GM21529 (cell line): Measurements from ENCODE around the gene BARD1.
"Not testable (repeated sequence)": the region's sequence is repeated elsewhere in the genome, so short reads cannot be mapped to it uniquely, and the experiment has no call there.

Source experiments
- ATAC-seq: cut with Tn5 transposase; IDR thresholded peaks from one replicate; pipeline ENCODE4 v1.9.1; 2021; ENCODE audit not compliant: unreplicated experiment

Gene BARD1

DNA sequence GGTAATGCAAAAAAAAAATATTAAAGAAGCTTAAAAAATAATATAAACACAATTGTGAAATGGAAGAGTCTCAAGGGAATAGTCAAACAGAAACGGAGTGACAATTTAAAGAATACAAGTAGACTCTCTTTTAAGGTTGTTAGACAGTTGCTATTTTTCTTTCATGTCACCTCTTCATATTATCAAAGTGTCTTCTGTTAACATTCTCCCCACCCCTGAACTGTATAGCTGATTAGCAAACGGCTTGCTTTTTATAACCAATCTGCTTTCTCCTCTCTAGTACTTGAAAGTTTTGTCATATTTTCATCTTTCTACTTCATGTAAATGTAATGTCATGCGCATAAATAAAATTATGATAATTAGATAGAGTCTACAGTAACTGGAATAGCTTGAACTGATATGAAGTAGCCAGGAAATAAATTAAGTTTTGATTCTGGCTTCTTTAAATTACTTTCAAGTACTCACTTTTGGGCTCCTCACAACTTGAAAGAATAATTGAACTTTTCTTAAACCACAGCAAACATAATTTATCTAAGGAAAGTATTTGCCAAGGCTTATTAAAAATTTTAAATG is 37.0 kb downstream of the BARD1 start:
- no peak for ATAC-seq

DNA sequence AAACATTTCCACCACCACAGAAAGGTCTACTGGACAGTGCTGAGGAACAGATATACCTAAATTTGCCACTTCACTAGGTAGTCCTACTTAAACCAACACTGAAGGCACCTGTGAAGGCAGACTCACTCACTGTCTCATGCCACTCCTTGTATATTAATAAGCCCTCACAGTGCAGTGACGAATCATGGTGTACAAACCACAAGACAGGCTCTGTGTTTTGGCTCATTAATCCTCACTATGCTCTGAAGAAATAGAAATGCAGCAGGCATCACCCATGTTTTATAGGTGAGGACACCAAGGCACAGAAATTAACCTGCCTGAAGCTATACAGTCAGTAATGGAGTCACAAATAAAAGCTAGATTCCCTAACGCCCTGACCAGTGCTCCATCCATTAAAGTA is 44.3 kb downstream of the BARD1 start:
- ATAC-seq, result no peak

DNA sequence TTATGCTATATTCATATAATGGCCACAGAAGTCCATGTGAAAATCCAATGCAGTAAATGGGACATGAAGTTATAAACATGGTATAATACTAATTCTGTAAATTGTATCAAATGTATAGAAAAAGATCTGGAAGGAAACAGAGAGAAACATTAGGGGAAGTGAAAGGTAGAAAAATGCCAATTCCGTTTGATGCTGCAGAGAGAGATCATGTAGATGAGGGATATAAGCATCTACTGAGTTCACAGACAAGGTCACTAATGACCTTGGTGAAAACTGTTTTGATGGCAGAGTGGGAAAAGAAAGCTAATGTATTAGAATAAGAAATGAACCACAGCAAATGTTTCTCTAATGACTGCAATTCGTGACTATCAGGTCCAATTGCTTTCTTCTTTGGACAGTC is 56.0 kb downstream of the BARD1 start:
- ATAC-seq, result no peak

DNA sequence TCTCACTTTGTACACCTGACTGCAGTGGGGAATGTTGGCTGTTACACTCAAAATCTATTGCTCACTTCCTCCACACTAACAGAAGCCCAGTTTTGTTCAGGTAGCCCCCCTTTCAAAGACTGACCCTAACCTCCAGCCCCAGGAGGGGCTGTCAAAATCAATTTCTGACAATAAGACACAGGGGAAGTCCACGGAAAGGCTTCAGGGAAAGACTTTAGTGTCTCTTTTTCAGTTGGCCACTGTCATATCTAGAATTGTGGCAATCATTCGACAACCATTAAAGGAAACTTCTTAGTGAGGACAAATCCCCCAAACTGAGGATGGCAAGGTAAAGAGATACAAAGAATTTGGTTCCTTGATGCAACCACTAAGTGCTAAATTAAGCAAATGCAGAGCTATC is 59.0 kb downstream of the BARD1 start:
- ATAC-seq, result no peak

DNA sequence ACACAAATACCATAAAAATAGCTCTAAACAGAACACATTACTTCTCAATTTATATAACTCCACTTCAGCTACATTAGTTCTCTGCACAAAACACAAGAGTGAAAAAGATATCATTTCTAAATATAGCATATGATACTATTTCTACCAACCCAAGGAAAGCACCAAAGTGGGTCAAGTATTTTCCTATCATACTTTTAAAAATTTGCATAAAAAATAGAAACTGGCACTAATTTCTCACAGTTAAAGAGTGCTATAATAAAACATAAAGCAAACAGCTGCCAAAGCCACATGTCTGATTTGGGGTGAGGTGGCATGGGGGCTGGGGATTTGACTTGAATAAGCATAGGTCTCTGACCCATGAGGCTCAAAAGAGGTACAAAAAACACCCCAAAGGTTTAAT is 61.5 kb downstream of the BARD1 start:
- no peak for ATAC-seq

DNA sequence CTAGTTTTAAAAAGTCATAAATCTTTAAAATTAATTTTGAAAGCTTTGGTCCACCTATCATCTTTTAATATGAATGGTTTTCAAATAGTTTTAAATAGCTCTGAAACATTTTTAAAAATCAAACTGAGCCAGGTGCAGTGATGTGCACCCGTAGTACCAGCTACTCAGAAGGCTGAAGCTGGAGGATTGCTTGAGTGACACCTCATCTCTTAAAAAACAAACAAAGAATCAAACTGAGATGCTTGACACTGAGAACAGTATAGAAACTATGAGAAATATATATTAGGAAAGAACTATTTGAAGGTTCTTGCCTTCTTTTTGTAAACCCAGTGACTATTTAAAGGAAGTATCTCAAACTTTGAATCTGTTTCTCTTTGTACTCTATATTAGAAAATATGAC is 67.4 kb downstream of the BARD1 start:
- ATAC-seq, result no peak

DNA sequence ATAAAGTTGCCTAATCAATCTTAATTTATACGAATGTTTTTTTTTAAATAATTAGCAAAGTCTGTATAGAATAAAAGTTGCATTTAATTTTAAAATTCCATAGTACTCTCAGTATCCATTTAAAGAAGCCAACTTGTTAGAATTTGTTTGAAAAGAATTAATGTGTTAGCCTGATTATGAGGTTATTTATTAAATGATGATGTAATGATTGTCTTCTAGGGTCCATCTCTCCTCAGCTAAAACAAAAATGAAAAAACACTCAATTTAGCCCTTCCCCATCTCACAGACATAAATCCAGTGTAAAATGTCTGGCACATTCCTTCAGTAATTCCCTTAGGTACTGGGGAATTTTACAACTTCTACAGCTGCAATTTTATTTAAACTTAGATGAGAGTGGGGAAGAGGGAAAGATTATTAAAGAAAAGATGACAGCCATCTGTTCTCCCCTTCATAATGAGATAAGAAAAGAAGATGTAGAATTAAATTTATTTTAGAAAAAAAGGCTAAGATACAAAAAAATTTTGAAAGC is 68.6 kb downstream of the BARD1 start:
- ATAC-seq, result no peak

DNA sequence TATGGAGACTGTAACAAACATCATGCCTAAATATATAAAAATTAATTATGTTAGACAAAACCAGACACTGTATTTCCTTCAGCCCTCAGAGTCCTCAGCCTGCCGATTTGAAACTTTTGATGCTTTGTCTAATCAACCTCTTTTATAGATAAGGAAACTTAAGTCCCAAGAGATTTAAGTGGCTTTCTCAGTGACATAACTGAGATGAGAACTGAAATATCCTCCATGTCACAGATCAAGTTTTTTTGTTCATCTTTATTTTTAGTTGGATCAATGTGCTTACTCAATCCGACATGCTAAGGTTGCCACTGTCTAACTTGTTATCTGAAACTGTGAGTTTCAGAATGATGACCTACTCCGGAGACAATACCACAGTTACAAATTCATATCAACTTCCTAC is 72.3 kb downstream of the BARD1 start:
- ATAC-seq, result peak; percentile 99

DNA sequence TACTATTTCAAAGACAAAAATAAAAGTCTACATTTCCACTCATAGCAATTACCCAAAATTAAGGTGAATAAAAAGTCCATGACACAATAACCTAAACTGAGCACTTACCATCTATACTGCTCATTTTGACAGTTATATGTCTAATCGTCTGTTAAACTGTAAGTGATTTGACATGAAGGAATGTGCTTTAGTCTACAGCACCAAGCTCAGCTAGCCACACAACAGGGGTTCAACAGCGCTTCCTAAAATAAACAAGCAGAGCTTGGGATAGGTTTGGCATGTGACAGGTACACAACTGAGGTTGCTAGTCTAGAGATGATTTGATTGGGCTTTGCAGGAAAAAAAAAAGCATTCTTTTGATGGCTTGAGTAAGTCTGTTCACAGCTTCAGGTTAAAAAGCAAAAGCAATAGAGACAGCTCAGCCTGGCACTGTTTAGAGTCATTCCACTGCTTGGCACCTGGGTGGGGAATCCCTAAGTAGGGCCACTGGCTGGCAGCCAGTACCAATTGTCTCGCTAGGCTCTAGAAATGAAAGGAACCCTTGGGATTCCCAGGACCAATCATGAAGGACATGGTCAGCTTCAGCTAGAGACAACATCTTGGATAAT is 78.6 kb downstream of the BARD1 start:
- ATAC-seq, result peak; percentile 51

DNA sequence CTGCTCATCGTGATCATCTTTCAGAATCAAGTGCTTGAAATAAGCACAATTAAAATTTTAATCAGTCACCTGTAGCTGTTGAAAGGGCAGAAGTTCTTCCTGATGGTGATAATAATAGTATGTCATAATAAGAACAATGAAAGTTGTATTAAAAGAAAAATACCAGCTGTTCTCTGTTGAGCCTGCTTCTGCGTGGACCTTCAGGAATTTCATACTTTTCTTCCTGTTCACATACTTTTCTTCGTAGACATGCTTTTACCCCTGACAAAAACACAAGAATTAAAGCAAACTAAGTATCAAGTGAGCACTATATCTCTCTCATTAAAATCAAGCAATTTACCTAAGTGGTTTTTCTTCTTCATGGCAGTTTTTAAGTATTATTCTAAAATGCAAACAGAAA is 79.2 kb downstream of the BARD1 start:
- ATAC-seq, result no peak

DNA sequence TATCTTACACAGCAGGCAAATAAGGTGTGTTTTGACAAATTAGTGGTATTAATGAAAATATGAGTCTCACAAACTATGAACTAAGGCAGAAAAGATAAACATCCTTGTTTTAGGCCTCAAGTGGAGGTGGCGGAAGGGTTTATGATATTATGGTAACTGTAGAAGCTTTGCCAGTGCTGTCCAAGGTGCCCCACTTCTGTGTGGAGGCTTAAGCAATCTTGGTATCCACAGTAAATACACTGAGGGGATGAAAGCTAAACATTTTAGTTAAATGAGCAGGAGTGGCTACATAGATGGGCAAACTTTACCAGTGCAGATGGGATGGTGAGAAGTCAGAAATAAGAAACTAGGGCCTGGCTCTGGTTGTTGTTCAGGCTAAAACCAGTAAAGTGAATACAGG is 84.7 kb downstream of the BARD1 start:
- ATAC-seq, result no peak

DNA sequence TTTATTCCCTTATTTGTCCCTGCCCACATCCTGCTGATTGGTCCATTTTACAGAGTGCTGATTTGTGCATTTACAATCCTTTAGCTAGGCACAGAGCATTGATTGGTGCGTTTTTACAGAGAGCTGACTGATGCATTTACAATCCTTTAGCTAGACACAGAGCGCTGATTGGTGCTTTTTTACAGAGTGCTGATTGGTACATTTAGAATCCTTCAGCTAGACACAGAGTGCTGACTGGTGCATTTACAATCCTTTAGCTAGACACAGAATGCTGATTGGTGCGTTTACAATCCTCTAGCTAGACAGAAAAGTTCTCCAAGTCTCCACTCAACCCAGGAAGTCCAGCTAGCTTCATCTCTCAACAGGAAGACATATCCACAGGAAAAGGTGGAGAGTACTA is 91.6 kb downstream of the BARD1 start:
- not testable (repeated sequence) for ATAC-seq

DNA sequence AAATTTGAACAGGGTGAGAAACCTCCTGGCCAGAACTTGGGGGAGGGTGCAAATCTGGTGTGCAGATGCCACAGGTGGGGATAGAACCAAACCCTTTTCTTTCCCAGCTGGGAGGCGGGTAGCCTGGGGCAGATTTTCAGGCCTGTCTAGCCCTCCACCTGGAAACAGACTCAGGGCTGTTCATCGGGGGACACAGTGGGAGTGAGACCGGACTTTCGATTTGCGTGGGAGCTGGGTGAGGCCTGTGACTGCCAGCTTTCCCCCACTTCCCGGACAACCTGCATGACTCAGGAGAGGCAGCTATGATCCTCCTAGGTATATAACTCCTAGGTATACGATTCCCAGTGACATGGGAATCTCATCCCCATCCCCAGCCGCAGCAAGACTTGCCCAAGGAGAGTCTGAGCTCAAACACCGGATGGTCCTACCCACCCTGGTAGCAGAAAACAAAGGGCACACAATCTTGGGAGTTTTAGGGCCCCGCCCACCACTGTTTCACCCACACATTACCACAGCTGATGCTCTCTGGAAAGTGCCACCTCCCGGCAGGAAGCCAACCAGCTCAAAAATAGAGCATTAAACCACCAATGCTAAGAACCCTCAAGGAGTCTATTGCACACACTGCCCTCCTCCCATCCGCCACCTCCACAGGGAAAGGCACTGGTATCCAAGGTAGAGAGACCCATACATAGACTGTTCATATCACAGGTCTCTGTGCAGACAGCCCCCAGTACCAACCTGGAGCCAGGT is 92.5 kb downstream of the BARD1 start:
- ATAC-seq, result no peak

DNA sequence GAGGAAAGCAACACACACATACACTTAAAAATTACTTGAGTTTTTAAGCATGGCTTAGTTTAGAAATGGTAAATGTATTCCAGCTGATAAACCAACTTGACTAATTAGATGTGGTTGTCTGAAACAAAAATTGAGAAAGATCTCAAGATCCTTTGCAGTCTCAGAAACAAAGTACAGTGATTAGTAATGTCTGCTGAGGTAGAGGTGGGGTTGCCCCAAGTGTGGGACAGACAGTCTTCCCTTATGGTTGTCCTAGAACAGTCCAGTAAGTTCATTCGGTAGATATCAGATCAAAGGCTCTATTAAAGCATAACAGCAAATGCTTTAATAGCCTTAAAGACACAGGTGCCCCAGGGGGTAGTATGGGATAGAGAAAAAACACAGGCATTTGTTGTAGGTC is 94.5 kb downstream of the BARD1 start:
- ATAC-seq, result no peak

DNA sequence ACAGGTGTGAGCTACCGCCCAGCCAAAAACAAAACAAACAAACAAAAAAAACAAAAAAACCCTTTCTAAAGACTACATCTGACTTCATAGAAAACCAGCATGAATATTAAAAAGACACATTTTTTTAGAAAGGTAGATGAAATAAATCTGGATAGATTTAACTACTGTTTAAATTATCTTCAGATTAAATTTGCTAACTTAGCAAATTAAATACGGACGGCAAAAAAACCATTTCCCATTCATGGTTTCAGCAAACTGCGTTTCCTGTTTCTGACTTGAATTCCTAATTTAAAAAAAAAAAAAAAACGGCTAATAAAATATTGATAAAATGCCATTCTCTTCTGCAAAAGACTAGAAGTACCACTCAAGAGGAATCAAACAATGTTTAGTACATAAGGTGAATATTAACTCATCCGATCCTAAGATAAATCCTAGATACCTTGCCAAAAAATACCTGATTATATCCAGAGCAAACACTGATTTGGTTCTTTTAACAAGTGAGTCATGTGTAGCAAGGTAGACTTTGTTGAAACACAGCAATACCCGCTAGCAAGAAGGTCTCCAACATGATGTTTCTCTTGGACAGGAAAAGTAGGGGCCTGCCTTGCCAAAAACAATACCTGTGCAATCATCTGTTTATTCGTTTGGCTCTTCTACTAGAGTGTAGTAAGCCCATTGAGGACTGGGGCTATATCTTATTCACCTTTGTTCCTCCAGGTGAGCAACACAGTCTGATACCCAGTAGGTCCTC is 96.2 kb downstream of the BARD1 start:
- no peak for ATAC-seq

DNA sequence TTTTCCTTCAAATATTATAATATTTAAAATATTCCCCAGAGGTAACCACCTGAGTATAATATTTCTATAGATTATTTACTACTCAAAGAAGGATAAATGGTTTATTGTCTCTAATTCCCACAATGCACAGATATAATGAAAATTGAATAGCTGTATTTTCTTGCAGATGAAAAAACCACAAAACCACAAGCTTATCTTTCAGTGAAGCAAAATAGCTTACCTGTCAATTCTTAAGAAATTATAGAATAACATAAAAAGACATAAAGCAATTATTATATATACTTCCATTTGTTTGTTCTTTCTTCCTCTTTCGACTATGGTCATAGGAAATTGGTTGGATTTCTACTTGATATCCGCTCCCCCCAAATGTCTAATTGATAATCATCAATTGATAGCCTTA is 98.8 kb downstream of the BARD1 start:
- no peak for ATAC-seq

DNA sequence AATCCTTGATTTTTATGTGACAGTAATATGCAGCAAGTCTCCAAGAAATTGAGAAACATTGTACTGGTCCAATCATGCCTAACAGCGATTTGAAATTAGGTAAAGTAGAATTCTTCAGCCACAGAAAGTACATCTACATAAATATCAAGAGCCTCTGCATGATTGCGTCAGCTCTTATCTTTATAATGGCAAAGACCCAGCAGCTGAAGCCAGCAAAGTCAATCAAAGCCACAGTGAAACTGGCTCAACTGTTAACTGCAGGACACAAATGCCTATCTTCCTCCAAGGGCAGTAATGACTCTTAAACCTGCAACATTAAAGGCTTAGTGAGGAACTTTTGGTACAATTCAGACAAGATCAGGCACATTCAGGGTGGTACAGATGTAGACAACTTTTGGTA is 102.5 kb downstream of the BARD1 start:
- ATAC-seq, result no peak

DNA sequence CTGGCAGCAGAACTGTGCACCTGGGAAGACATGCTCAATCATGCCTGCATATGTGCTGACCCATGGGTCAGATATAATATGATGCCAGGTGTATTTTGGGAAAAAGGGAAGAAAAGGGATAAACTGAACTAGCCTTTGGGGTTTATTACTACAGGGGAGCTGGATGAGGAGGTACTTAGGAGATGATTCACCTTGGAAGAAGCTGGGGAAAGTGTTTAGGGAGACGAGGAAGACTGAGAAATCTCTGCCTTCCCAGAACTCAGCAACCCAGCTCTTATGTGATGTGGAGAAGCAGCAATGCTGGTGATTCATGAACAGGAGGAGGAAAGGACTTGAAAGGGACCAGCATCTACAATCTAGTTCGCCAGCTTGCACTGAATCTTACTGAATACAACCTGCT is 110.2 kb downstream of the BARD1 start:
- ATAC-seq, result no peak

DNA sequence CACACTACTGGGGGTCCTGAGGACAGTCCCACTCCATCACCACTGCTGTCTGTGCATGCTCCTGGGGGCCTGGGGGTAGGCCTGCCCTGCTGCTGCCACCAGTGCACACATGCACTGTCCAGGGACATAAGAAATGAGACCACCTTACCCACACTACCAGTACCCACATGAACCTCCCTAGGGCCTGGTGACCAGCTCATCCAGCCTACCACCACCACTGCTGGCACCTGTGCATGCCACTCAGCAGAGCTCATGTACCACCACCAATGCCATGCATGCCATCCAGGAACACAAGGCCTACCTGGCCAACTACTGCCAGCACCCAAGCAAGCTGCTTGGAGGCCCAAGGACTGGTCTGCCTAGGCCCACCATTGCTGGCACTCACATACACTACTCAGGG is 112.8 kb downstream of the BARD1 start:
- no peak for ATAC-seq

DNA sequence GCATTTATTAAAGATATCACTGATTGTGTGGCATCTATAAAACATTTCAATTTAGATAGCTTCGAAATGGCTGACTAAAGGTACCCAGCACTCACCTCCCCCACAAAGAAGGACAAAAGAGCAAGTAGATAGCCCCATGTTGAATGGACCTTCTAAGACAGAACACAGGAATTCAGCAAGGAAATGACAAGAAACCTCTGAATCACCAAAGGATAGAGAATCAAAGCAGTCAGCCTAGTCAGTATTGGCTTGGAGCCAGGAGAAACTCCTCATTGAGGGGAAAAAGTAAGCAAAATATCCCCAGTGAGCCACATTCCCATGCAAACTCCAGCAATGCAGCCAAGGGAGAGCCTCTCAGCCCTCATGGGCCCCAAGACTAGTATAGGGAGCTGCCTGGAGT is 113.7 kb downstream of the BARD1 start:
- no peak for ATAC-seq

DNA sequence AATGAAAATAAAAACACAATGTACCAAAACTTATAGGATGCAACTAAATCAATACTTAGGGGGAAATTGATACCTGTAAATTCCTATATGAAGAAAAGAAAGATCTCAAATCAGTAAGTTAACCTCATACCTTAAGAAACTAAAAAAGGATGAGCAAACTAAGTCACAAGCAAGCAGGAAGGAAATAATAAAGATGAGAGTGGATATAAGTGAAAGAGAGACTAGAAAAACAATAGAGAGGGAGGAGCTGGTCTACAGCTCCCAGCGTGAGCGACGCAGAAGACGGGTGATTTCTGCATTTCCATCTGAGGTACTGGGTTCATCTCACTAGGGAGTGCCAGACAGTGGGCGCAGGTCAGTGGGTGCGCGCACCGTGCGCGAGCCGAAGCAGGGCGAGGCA is 125.9 kb downstream of the BARD1 start:
- peak; percentile 57 for ATAC-seq

DNA sequence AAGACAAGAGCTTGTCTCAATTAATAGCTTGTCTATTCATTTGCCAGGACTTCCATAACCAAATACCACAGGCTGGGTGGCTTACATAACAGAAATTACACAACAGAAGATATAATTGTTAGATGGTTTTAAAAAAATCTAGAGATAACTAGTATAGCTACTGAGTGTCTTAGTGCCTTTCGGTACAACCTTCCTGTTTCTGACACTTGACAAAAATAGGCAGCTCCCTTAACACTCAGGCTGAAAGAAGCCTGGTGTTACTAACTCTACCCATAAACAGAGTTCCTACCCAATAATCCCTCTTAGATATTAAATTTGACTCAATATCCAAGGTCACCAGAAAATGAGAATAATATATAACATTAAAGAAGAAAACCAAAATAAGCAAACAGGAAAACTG is 129.7 kb downstream of the BARD1 start:
- peak; percentile 60 for ATAC-seq
